Measurements from ENCODE around the gene VPS52. TPM values are rescaled to one million over a fixed set of nuclear protein-coding genes. Genes with fewer than 3 reads are reported as not detected.

The VPS52 gene
- total and polyA plus RNA-seq, 9 of the 15 experiments (the other 6 are each of a cell fraction or from before 2014, with no cell fraction given): 24.4 to 103 (median 40.2) TPM

DNA sequence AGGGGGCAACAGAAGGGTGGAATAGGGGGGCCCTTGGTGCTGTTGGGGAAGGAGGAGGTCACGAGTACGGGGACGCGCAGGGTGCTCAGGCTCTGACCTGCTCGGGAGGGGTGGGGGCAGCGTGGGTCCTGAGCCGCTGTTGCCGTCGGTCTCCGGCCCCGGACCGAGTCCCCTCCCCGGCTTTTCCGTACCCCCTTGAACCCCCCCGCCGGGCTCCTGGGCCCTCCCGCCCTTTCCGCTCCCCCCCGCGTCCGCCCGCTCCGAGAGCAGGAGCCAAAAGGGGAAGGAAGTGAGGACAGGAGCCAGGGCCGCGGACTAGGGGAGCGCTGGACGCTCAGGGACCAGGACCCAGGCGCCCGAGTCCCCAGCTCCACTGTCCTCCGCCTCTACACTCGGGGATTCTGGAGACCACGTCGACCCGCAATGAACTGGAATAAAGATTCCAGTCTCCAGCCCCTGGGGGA, 27.1 kb upstream of the VPS52 start, which contains the start of gene RGL2 (continued):
- TF ChIP-seq, protein P1, sequence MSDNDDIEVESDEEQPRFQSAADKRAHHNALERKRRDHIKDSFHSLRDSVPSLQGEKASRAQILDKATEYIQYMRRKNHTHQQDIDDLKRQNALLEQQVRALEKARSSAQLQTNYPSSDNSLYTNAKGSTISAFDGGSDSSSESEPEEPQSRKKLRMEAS (CRISPR knock-in tag; IDR thresholded peaks at IDR 0.05): peak; percentile 35; the same call in 1 of the 2 replicates
- TF ChIP-seq, protein P2, sequence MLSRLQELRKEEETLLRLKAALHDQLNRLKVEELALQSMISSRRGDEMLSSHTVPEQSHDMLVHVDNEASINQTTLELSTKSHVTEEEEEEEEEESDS (CRISPR knock-in tag; IDR thresholded peaks at IDR 0.05): no peak
- TF ChIP-seq E4F1 (CRISPR knock-in tag; IDR thresholded peaks at IDR 0.05; ENCODE audit: borderline replicate concordance): peak; percentile 37; the same call in 1 of the 2 replicates
- no peak for TF ChIP-seq LEF1 (IDR thresholded peaks at IDR 0.05)
- TF ChIP-seq, protein P3, sequence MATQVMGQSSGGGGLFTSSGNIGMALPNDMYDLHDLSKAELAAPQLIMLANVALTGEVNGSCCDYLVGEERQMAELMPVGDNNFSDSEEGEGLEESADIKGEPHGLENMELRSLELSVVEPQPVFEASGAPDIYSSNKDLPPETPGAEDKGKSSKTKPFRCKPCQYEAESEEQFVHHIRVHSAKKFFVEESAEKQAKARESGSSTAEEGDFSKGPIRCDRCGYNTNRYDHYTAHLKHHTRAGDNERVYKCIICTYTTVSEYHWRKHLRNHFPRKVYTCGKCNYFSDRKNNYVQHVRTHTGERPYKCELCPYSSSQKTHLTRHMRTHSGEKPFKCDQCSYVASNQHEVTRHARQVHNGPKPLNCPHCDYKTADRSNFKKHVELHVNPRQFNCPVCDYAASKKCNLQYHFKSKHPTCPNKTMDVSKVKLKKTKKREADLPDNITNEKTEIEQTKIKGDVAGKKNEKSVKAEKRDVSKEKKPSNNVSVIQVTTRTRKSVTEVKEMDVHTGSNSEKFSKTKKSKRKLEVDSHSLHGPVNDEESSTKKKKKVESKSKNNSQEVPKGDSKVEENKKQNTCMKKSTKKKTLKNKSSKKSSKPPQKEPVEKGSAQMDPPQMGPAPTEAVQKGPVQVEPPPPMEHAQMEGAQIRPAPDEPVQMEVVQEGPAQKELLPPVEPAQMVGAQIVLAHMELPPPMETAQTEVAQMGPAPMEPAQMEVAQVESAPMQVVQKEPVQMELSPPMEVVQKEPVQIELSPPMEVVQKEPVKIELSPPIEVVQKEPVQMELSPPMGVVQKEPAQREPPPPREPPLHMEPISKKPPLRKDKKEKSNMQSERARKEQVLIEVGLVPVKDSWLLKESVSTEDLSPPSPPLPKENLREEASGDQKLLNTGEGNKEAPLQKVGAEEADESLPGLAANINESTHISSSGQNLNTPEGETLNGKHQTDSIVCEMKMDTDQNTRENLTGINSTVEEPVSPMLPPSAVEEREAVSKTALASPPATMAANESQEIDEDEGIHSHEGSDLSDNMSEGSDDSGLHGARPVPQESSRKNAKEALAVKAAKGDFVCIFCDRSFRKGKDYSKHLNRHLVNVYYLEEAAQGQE (IDR thresholded peaks at IDR 0.05; ENCODE audit: borderline replicate concordance): no peak
- TF ChIP-seq, protein P3 (CRISPR knock-in tag; IDR thresholded peaks at IDR 0.05; ENCODE audit: low read depth): no peak
- no peak for TF ChIP-seq POLR2AphosphoS5 (IDR thresholded peaks at IDR 0.05; ENCODE audit: control insufficient read depth, insufficient read depth, low read depth, low read length)
- TF ChIP-seq DLX4 (CRISPR knock-in tag; IDR thresholded peaks at IDR 0.05): no peak
- TF ChIP-seq CC2D1A (IDR thresholded peaks at IDR 0.05): peak; percentile 53; the same call in 1 of the 2 replicates
- no peak for TF ChIP-seq RFX1 (IDR thresholded peaks at IDR 0.05)
- TF ChIP-seq YBX1 (IDR thresholded peaks at IDR 0.05): no peak
- TF ChIP-seq ZNF561 (CRISPR knock-in tag; conservative IDR thresholded peaks at IDR 0.05): 0 out of 2 replicates have a peak, but pooled peaks have one; percentile 20
